HS-5 (cell line): ENCODE data around the gene CCDC89.
"Not testable (repeated sequence)": the region's sequence is repeated elsewhere in the genome, so short reads cannot be mapped to it uniquely, and the experiment has no call there.

Experiments used
- DNase-seq: peaks from one replicate; pipeline ENCODE4 v3.0.0-alpha.2; 2012; ENCODE audit warnings: low read depth

The CCDC89 gene

DNA sequence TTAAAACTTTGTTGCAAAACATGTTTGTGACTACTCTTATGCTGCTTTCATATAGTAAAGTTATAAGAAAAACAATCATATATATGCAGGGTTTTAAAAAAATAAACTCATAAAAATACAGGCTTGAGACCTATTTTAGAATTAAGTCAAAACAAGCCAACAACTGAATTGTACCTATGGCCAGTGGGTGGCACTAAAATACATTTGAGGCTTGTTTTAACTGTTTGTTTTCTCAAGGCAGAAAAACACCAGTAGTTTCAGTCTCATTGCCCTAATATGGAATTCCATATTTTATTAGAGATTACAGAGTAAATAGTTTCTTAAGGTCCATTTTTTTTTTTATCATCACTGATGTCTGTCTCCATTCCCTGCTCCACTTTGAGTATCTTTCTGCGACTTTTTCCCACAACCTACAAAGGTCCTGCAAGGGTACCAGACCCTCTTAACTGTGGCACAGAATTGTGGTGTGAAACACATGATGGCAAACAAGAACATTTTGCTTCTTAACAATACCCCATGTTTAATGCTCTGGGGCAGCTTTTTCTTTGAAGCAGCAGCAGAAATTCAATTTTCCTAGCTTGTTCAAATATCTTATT, 8.5 kb upstream of the CCDC89 start:
- no peak for DNase-seq

DNA sequence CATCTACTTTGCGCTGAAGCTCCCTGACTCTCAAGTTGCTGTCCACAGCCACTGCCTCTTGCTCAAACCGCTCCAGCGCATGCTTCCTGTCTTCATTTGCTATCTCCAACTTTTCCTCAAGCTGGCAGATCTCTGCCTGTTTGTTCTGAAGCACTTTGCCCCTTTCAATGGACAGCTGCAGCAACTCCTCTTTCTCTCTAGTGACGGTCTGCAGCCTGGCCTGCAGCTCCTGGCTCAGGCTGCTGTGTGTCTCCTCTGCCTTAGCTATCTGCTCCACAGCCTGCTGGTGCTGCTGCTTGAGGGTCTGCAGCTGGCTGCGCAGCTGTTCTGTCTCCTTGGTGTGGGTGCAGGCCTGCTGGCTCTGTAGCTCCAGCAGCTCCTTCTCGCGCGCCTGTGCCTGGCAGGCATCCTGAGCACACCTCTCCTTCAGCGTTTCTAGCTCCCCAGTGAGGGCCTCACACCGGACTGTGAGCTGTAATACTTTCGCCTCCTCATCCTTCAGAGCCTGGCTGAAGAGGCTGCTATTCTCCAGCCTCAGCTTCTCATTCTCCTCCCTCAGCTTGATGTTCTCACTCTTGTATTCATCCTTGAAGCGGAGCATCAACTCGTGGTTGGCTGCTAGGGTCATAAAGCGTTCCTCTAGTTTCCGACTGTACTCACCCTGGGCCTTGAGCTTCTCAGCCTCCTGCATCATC, 723 bp downstream of the CCDC89 start:
- DNase-seq = no peak

DNA sequence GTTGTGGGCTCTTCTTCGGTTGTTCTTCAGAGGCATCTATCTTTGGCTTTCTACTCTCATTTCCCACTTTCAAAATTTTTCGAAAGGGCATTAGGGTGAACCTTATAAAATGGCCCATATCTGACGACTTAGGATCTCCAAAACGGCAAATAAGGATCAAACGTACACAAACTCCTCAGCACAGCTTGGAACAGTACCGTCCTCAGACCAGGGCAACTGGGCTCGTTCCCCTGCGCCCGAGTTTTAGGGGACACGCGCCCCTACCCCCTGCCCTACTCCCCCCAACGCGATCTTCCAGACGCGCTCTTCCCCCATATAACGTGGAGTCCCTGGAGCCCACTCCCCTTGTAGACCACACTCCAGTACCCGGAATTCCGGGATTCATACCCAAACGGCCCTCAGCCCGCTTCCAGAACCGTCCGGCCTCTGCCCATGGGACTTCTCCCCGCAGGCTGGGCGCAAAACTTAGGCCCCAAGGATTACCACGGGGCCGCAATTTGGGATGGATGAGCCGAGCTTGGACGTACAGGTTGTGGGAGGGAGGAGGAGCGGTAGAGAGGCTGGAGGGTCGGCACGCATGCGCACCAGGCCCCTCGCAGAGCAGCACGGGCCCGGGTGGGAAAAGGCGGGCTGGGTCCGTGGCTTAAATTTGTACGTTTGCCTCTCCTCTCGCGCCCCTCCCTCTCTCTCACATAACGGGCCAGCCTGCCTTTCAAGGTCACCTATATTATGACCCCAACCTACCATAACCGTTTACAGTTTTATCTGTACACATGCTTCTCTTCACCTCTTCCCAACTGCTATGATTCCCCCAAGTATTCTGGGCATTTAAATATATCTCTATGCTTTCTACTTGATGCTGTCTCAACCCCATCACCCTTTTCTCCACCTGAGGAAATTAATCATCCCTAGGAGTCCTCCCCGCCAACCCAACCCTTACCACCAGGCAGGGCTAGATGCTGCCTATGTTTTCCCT, 3.4 kb downstream of the CCDC89 start:
- no peak for DNase-seq

DNA sequence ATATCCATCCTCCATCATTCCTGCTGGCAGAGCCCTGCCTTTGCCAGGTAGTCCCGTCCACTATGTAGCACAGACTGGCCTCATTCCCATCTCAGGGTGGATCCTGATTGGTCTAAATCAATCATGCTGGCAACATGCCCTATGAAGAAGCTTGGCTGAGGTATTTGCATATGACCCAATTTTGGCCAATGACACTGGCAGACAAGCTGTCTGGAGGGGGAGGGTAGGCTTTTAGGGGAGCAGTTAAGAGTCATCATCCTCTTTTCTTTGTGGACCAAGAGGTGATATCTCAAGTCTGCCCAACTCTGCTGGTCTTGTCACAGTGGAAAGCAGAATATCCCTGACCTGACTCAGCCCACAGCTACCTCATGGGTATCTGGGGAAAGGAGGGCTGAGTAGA, 5.1 kb downstream of the CCDC89 start:
- DNase-seq = no peak

DNA sequence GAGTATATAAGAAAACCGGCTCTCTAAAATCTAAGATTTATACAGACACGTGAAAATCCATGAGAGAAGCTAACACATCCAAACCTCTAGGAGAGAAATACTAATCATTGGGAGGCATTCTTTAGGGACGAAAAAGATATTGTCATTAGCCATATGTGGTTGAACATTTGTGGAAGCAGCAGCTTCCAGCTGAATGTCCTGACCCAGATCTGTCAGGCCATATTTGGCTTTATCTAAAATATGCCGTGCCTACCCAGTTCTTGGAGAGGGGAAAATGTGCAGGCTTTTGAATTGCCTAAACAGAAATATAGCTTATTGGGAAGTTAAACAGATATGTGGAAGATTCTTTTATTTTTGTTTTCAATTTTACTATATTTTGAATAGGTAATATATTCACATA, 6.4 kb downstream of the CCDC89 start:
- DNase-seq = no peak

DNA sequence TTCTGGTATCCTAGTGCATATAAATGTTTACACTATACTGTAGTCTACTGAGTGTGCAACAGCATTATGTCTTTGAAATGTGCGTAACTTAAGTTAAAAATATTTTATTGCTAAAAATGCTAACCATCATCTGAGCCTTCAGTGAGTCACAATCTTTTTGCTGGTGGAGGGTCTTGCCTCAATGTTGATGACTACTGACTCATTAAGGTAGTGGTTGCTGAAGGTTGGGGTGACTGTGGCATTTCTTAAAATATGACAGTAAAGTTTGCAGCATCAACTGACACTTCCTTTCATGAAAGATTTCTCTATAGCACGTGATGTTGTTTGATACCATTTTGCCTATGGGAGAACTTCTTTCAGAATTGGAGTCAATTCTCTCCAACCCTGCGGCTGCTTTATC, 12.6 kb downstream of the CCDC89 start:
- DNase-seq = no peak

DNA sequence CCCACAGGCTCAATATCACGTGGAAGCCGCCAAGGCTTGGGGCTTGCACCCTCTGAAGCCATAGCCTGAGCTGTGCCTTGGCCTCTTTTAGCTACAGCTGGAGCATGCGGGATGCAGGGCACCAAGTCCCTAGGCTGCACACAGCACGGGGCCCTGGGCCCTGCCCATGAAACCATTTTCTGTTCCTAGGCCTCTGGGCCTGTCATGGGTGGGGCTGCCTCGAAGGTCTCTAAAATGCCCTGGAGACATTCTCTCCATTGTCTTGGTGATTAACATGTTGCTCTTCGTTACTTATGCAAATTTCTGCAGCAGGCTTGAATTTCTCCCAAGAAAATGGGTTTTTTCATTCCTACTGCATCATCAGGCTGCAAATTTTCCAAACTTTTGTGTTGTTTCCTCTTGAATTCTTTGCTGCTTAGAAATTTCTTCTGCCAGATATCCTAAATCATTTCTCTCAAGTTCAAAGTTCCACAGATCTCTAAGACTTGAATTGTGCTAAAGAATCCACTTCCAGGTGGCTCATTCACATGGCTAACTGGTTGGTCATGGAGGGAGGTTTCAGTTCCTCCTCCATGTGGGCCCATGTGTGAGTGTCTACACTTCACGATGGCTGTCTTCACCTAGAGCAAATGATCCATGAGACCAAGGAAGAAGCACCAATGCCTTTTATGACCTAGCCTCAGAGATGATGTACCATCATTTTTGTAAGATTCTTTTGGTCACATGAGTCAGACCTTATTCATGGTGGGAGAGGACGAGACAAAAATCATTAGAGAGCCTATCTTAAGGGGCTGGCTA, 13.7 kb downstream of the CCDC89 start:
- DNase-seq = no peak

DNA sequence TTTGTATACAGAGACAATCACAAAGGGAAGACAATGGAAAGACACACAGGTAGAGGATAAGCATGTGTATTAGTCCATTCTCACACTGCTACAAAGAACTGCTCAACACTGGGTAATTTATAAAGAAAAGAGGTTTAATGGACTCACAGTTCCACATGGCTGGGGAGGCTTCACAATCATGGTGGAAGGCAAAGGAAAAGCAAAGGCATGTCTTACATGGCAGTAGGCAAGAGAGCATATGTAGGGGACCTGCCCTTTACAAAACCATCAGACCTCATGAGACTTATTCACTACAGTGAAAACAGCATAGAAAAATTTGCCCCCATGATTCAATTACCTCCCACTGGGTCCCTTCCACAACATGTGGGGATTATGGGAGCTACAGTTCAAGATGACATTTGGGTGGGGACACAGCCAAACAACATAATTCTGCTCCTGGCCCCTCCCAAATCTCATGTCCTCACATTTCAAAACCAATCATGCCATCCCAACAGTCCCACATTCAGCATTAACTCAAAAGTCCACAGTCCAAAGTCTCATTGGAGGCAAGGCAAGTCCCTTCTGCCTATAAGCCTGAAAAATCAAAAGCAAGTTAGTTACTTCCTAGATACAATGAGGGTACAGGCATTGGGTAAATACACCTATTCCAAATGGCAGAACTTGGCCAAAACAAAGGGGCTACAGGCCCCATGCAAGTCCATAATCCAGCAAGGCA, 14.9 kb downstream of the CCDC89 start:
- not testable (repeated sequence) for DNase-seq

DNA sequence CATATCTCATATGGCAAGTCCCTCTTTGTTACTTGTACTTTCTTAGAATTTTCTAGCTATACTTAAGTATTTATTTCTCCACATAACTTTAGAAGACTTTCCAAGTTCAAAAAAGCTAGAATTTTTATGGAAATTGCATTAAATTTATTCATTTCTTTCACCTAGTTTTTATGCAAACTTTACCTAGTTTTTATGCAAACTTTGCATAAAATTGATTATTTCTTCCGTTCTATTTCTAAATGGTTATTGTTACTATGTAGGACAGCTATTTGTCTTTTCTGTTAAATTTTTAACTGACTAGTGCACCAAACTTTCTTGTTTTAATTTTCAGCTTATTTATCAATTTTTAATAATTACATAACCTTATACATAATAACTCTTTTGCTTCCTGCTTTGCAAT, 17.8 kb downstream of the CCDC89 start:
- no peak for DNase-seq

DNA sequence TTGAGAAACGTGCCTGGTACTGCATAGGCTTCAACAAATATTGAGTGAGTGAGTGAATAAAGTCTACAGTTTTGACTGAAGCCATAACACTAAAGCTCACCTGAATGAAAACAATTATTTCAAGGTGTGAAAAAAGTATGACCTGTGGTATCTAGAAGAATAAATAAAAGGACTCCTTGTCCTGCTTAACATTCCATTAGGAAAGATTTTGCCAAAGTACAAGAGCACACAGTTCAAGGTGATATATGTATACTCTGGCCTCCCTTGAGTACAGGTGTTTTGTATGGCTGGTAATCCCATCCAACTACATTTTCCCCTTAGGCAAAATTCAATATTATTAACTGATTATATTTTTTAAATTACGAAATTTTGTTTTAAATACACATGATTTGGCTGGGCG, 19.3 kb downstream of the CCDC89 start:
- DNase-seq = no peak

DNA sequence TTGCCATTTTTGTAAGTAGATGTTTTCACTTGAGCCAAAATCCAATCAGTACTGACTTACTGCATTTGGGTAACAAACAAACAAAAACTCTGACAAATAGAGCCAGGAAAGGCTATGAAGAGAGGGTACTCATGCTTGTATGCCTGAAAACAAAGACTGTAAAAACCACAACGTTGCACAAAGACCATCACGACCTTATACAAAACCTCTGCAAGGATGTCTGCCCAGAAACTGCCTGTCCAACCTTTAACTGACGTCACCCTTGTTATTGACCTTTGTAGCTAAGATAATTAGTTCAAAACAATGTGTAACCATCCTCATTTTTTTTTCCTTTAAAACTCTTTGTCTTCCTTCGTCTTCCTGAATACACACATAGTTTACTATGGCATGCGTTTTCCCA, 20.3 kb downstream of the CCDC89 start:
- no peak for DNase-seq

DNA sequence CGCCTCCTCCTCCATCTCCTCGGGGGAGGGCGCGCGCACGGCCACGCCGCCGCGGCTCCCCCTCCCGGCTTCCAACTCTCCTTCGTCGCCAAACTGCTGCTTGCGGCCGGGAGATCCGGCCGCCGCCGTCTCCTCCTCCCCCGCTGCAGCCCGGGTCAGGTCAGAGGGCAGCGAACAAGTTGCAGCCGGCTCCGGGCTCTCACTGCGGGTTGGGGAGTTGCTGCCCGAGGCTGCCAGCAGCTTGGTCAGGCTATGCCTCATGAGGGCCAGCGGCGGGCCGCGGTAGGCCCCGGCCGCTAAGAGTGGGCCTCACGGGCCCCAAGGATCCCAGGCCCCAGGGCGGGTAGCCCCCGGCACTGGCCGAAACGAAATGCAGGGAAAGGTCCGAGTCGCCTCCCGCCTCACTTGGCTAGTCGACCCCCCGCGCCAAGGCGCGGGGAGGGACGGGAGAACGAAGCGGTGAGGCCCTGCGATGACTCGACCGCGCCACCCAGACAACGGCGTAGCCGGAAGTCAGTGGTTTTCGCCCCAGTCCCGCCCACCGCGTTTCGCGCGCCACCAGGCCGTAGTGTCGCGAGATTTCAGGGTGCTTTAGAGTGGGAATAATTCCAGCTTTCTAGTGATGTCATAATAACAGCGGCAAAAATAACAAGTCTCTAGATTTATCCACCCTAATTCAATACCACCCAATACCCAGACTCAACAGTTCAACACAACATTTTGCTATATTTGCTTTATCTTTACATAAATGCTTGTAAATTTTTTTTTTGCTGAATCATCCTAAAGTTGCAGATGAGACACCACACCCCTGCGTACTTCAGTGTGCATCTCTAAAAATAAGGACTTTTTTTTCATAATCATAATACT, 21.1 kb downstream of the CCDC89 start, which contains the start of gene CREBZF:
TSS of gene CREBZF (minus strand) at position 515 of the 867 bp plus-strand sequence. CDS start at position 261, 254 bp downstream.
- peak; percentile 81 for DNase-seq

DNA sequence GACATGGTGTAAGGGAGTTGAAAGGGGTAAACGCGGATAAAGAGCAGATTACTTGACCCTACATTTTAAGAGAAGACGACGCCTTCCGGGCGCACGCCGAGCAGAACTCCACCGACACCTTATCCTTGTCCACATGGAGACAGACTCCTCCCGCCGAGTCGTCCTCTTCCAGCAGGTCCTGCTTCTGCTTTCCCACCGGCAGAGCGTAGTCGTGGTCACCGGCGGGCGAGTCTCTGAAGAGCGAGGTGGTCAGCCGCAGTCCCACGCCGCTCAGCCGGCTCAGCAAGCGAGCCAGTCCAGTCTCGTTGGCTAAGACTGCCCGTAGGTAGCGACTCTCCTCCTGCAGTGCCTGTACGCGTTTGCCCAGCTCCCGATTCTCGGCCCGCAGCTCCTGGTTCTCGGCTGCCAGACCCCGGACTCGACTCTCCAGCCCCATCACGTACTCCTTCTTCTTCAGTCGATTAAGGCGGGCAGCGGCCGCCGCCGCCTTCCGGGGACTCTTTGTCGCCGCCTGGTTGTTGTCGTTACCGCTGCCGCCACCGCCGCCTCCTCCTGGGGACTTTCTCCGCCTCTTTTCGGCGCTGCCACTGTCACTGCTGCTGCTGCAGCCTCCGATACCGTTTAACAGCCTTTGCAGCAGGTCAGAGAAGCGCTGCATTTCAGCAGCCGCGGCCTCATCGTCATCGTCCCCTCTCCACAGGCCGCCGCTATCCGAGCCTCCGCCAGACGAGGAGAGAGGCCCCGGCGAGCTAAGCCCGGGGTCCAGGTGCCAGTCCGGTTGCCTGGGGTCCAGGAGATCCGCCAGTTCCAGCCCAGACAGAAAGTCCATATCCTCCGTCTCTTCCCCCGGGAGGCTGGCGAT, 22.0 kb downstream of the CCDC89 start:
- no peak for DNase-seq

DNA sequence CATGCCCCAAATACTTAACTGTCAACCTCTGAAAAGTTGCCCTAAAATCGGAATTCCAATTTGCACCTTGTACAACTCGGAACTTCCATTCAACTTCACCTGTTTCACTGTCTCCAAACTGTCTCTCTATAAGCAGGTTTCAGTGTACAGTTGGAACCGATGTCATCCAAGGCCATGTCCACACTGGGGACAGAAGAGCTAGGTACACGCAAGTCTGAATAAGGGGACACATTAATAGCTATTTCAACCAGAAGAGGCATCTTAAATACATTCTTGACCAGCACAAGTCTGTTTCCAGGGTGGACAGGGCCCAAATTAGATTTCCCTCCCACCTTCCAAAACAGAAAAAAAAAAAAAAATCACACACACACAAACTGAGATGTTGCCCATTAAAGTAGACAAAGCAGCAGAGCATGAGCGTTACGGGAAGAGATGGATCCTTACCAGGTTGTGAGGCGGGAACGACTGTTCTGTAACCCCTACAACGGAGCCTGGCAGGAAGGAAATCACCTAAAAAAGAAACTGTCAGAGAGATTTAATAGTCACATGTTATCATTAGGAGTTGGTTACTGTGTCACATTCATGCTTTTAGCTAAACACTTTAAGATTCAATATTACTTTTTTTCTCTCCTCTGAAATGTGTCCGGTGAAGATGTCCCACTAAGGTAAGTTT, 22.8 kb downstream of the CCDC89 start:
- no peak for DNase-seq

DNA sequence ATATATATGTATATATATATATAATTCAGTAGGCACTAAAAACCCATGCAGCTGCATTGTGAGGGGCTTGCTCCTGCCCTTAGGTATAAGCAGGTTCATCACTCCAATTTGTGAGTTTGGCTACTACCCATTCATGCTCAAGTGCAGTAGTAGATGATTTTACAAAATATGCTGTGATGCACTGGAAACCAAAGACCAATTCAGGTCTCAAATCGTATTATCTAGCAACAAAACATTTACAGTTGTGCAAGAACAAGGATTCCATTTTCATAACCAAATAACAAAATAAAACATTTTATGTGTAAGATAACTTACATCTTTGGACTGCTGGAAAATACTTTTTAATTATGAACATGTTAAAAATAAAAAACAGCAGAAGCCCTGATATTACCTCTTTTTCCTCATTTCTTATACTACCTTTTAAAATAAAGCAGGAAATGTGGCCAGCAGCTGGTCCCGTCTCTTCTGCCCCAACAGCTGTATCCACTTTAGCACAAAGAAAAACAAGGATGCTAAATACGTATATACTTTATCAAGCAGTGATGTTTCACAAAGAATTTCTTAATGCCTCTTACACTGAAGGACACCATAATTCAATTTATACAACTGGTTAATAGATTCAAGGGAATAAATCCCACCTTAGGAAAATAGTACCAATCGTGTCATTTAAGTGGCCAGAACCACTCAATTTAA, 23.9 kb downstream of the CCDC89 start:
- no peak for DNase-seq

DNA sequence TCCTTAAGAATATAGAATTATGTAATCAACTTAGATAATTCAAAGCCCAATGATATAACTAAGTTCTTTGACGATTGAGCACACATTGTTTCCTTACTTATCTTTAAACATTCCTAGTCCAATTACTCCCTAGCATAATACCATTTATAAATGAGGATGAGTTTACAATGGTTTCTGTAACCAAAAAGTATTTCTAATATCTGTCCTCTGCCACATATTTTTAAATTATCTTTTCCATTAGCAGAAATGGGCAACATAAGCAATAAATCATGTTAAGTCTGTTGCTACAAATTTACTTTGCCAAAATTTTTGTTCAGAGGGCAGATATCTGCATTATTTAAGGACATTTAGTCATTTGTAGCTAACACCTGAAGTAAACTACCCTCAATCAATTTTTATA, 27.8 kb downstream of the CCDC89 start:
- DNase-seq = no peak

DNA sequence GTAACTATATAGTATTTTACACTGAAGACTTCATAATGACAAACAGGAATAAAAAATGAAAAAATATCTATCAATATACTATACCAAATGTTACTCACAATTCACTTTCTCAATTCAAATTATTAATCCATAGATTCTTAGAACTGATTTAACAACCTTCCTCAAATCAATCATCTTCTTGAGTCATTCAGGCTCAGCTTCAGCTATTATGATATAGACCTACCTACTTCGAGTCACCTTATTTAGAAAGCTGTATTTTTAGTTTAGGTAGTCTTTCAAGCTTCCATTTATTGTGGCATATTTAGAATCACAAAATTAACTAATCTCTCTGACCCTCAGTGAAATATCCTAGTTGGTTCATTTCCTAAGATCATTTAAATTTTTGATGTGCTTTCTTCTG, 29.2 kb downstream of the CCDC89 start:
- DNase-seq = no peak

DNA sequence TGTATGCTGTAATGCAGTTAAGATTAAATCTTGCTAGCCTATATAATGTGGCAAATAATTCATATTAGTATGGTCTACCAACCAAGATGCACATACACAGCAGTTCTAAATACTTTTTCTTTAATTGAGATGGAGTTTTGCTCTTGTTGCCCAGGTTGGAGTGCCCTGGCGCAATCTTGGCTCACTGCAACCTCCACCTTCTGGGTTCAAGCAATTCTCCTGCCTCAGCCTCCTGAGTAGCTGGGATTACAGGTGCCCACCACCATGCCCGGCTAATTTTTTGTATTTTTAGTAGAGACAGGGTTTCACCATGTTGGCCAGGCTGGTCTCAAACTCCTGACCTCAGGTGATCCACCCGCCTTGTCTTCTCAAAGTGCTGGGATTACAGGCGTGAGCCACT, 31.7 kb downstream of the CCDC89 start:
- not testable (repeated sequence) for DNase-seq
